ENCODE results near the gene ERC1.

DNA sequence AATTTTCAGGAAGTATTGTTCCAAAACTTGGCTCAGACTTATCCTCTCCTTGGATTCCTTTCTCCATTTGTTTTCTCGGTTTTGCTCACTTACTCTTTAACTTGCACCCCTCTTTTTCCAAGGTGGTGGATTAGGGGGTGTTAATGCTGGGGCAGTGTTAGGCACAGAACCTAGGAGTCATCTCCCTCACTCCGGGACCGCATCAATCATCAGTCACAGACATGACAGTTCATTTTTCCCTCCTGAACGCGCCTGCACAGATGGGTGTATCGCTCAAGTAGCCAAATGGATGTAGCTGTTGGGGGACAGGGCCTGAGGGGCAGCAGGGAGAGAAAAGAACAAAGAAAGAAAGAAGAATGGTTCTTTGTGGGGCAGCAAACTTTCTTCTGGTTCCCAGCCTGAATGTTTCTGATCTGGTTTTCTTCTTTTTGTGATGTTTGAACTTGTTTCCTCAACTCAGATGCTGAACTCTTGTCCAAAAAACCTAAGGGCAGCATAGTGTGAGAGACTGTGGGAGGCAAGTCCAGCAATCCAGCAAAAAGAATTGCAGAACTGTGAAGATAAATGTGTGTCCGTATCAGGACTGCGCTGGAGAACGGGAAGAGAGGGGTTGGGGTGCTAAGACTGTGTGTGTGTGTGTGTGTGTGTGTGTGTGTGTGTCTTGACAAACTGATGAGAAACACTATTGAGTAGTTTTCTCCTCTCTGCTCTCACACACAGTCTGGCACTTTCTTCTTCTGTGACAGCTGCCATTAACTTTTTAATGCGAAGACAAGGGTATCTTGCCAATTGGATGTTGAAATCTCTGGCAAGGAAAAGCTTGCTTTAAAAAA is 472.3 kb downstream of the ERC1 start:
- TF ChIP-seq EZH2 (IDR thresholded peaks at IDR 0.05) (no peak), POLR2AphosphoS5 (IDR thresholded peaks at IDR 0.05; ENCODE audit: borderline replicate concordance, low read depth, low read length) (no peak)
